Keratinocyte (primary cell): ENCODE data around the gene DEPDC1B. TPM values are rescaled to one million over a fixed set of nuclear protein-coding genes. Genes with fewer than 3 reads are reported as not detected.

ENCODE experiments used
- DNase-seq: peaks from one replicate; pipeline ENCODE4 v3.0.0-alpha.2; 2011; ENCODE audit warnings: low read depth, missing footprints, low spot score
- FAIRE-seq: peaks from 2 replicates; lab custom pipeline; 2011; peaks lifted over from hg19 to GRCh38; lab: Jason Lieb, UNC
- H2AFZ ChIP-seq: 2 replicates; pipeline ENCODE4 v1.6.0; 2012; ENCODE audit warnings: low read length, control low read depth, inconsistent platforms; ENCODE audit not compliant: control insufficient read depth
- H3K27ac ChIP-seq: 2 replicates; pipeline ENCODE4 v1.5.1; 2011; ENCODE audit warnings: low read length; ENCODE audit not compliant: control insufficient read depth, insufficient read depth
- H3K27me3 ChIP-seq: 3 replicates; pipeline ENCODE4 v1.6.0; 2011; ENCODE audit warnings: low read length; ENCODE audit not compliant: control insufficient read depth, insufficient read depth; ENCODE audit errors: extremely low read depth
- H3K36me3 ChIP-seq, 2 experiments: 2 replicates in 1 of 2; 3 replicates in 1 of 2; pipeline ENCODE4 v1.5.1; 2011; ENCODE audit warnings: low read length in 2 of 2, mild to moderate bottlenecking in 1 of 2; ENCODE audit not compliant: control insufficient read depth in 2 of 2, insufficient read depth in 2 of 2; ENCODE audit errors: extremely low read depth in 1 of 2
- H3K4me1 ChIP-seq: 3 replicates; pipeline ENCODE4 v1.5.1; 2011; ENCODE audit warnings: low read length; ENCODE audit not compliant: control insufficient read depth, insufficient read depth; ENCODE audit errors: extremely low read depth
- H3K4me2 ChIP-seq: 3 replicates; pipeline ENCODE4 v1.6.0; 2011; ENCODE audit warnings: low read depth, low read length; ENCODE audit not compliant: control insufficient read depth, insufficient read depth; ENCODE audit errors: extremely low read depth
- H3K4me3 ChIP-seq, 3 experiments: fragments of 200-600 bp in 1 of 3; sonication (generic) in 1 of 3; 2 replicates in 2 of 3; 3 replicates in 1 of 3; pipeline ENCODE4 v1.5.1; 2011 to 2016; ENCODE audit warnings: low read length in 3 of 3, mild to moderate bottlenecking in 3 of 3, control low read depth in 2 of 3, inconsistent platforms in 1 of 3, low read depth in 1 of 3, mixed read lengths in 1 of 3, mixed run types in 1 of 3, moderate library complexity in 1 of 3; ENCODE audit not compliant: control insufficient read depth in 2 of 3, insufficient read depth in 2 of 3; ENCODE audit errors: extremely low read depth in 1 of 3
- H3K79me2 ChIP-seq: 2 replicates; pipeline ENCODE4 v1.6.0; 2012; ENCODE audit warnings: low read length; ENCODE audit not compliant: control insufficient read depth, insufficient read depth
- H3K9ac ChIP-seq: 3 replicates; pipeline ENCODE4 v1.6.0; 2011; ENCODE audit warnings: low read length; ENCODE audit not compliant: control insufficient read depth, insufficient read depth; ENCODE audit errors: extremely low read depth
- H3K9me1 ChIP-seq: 3 replicates; pipeline ENCODE4 v1.6.0; 2011; ENCODE audit warnings: low read length; ENCODE audit not compliant: control insufficient read depth, insufficient read depth; ENCODE audit errors: extremely low read depth
- H3K9me3 ChIP-seq: 2 replicates; pipeline ENCODE4 v1.5.1; 2012; ENCODE audit warnings: low read depth, low read length; ENCODE audit not compliant: control insufficient read depth
- H4K20me1 ChIP-seq: 3 replicates; pipeline ENCODE4 v1.6.0; 2011; ENCODE audit warnings: low read length; ENCODE audit not compliant: control insufficient read depth, insufficient read depth; ENCODE audit errors: extremely low read depth
- CTCF ChIP-seq, 3 experiments: IDR thresholded peaks in 1 of 3; conservative IDR thresholded peaks in 1 of 3; optimal IDR thresholded peaks in 1 of 3; 2 replicates in 2 of 3; 3 replicates in 1 of 3; pipeline versions ENCODE3 to v1.5.1; 2011; ENCODE audit warnings: low read length in 3 of 3, mild to moderate bottlenecking in 3 of 3, moderate library complexity in 2 of 3, control low read depth in 1 of 3, inconsistent platforms in 1 of 3; ENCODE audit not compliant: insufficient read depth in 2 of 3; ENCODE audit errors: extremely low read depth in 1 of 3
- EZH2 ChIP-seq: IDR thresholded peaks from one replicate; pipeline ENCODE4 v1.6.1; 2012; ENCODE audit warnings: inconsistent platforms, mild to moderate bottlenecking, low read length, moderate library complexity
- dilution Hi-C: fragments of 300-500 bp; cut with MboI; formaldehyde crosslinking; loops from one replicate; pipeline ENCODE4 v1.7.0; 2020; ENCODE audit warnings: low sequenced_read_pairs; ENCODE audit not compliant: extremely low pct_ligation_motif_present
- polyA plus RNA-seq, 5 experiments: library from polyadenylated mRNA; depleted of rRNA in 3 of 5; stranded (reverse) in 3 of 5; stranded (forward) in 1 of 5; unstranded in 1 of 5; fragments of >200 nt; gene quantifications; 1 replicate in 1 of 5; 2 replicates in 3 of 5; 3 replicates in 1 of 5; pipeline versions ENCODE4 v1.2.1 to v1.2.3, GENCODE V29; 2011 to 2012; ENCODE audit warnings: missing spikeins in 2 of 5, low read depth in 1 of 5, low replicate concordance in 1 of 5

The DEPDC1B gene
- polyA plus RNA-seq, 1 donor (not counting 4 experiments of a cell fraction or from before 2014, with no cell fraction given) = 19.5 TPM

DNA sequence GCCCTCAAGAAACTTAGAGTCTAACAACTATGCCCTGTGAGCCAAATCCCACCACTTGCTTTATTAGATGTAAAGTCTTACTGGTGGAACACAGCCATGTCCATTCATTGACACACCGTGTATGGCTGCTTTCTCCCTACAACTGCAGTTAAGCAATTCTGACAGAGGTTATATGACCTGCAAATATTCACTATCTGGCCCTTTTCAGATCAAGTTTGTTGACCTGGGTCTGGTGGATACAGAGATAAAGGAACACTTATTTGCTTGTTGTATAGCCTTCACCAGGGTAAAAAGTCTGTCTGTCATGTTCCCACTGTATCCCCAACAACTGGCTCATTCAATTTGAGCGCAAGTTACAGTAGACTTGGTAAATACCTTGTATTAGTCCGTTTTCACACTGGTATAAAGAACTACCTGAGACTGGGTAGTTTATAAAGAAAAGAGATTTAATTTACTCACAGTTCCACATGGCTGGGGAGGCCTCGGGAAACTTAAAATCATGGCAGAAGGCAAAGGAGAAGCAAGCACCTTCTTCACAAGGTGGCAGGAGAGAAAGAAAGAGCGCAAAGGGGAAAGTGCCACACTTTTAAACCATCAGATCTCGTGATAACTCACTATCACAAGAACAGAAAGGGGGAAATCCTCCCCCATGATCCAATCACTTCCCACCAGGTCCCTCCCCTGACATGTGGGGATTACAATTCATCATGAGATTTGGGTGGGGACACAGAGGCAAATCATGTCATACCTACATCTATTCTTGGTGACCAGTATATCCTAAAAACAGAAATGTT, 27.9 kb downstream of the DEPDC1B start:
- DNase-seq = no peak
- Histone ChIP-seq H4K20me1 (no peaks in the 10 kb centered on the region), H3K9ac (no peak overlapping the region), H3K9me1 (no peaks in the 10 kb centered on the region), H3K79me2 (peaks cover 9% of the 10 kb centered on the region), H3K36me3 (no peaks in the 10 kb centered on the region), H3K27ac (no peak overlapping the region), H2AFZ (no peak overlapping the region), H3K9me3 (no peaks in the 10 kb centered on the region), H3K4me2 (no peak overlapping the region), H3K27me3 (no peaks in the 10 kb centered on the region), H3K4me1 (no peaks in the 10 kb centered on the region), H3K4me3 (no peak overlapping the region)
- no peak for FAIRE-seq
- dilution Hi-C loops = no loop called here
- no peak for TF ChIP-seq EZH2
- no peak for TF ChIP-seq CTCF (optimal IDR thresholded peaks at IDR 0.05 in 1 of 3, IDR thresholded peaks at IDR 0.05 in 1 of 3, conservative IDR thresholded peaks at IDR 0.05 in 1 of 3; ENCODE audit: extremely low read depth in 1 of 3, insufficient read depth in 2 of 3, low read length in 3 of 3)

DNA sequence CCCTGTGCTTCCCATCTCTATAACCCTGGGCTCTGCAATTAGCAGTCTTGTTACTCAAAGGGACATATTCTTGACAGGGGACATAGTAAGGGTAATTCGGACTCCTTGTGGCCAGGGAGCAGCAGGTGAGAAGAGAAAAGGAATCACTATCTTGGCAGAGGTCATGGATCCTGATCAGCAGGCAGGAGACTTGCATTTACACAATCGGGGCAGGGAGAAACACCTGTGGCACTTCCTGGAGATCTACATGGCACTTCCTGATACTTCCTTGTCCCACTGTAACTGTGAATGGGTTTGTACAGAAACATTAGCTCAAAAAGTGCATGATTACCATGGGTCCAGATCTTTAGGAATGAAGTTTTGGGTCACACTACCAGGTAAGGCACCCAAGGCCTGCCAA, 29.2 kb downstream of the DEPDC1B start:
- Histone ChIP-seq H3K36me3 (peaks cover 0 to 2% of the 10 kb centered on the region in 2 experiments), H2AFZ (no peak overlapping the region), H3K4me1 (no peaks in the 10 kb centered on the region), H3K4me3 (no peak overlapping the region), H3K9ac (no peak overlapping the region), H3K27ac (no peak overlapping the region), H3K27me3 (no peaks in the 10 kb centered on the region), H3K9me1 (no peaks in the 10 kb centered on the region), H3K9me3 (no peaks in the 10 kb centered on the region), H3K4me2 (no peak overlapping the region), H4K20me1 (no peaks in the 10 kb centered on the region), H3K79me2 (peaks cover 6% of the 10 kb centered on the region)
- dilution Hi-C loops = no loop called here
- DNase-seq (no peak), FAIRE-seq (no peak)
- TF ChIP-seq CTCF (optimal IDR thresholded peaks at IDR 0.05 in 1 of 3, IDR thresholded peaks at IDR 0.05 in 1 of 3, conservative IDR thresholded peaks at IDR 0.05 in 1 of 3; ENCODE audit: extremely low read depth in 1 of 3, insufficient read depth in 2 of 3, low read length in 3 of 3) = no peak
- no peak for TF ChIP-seq EZH2
